Panc1 (cell line): ENCODE results near the gene CD3D. TPM values are rescaled to one million over a fixed set of nuclear protein-coding genes. Genes with fewer than 3 reads are reported as not detected.

Experiments
- ATAC-seq: fragments of 200-7000 bp; cut with Tn5 transposase; 2 replicates; pipeline ENCODE4 v1.9.1; 2020; ENCODE audit warnings: mild to moderate bottlenecking, moderate library complexity
- BruUV-seq: library from RNA; stranded (reverse); fragments of 400-500 nt; replicated peaks from 2 replicates; lab custom pipeline; 2021; lab: Mats Ljungman, UMichigan
- CTCF ChIA-PET: fragments of 300-600 bp; sonication (Branson Sonifier 250); formaldehyde crosslinking; loops from one replicate; lab custom pipeline; 2022; ENCODE audit warnings: antibody characterized with exemption; lab: Charles Lee
- POLR2A ChIA-PET: fragments of 300-600 bp; sonication (Branson Sonifier 250); formaldehyde crosslinking; loops from one replicate; lab custom pipeline; 2022; ENCODE audit warnings: antibody characterized with exemption; lab: Charles Lee
- DNase-seq: peaks from one replicate; pipeline ENCODE4 v3.0.0-alpha.2; 2010; ENCODE audit warnings: low read depth, low spot score
- H3K27ac ChIP-seq: 2 replicates; pipeline ENCODE4 v1.5.1; 2011; ENCODE audit warnings: mild to moderate bottlenecking, low read length, inconsistent platforms
- H3K27me3 ChIP-seq: fragments of 200-500 bp; sonication (Bioruptor generic); 2 replicates; pipeline ENCODE4 v1.6.0; 2014; ENCODE audit warnings: low read length, inconsistent platforms; ENCODE audit not compliant: control insufficient read depth, insufficient read depth
- H3K36me3 ChIP-seq: fragments of 200-500 bp; sonication (Bioruptor generic); 2 replicates; pipeline ENCODE4 v1.5.1; 2014; ENCODE audit warnings: inconsistent platforms, mild to moderate bottlenecking, low read length, moderate library complexity; ENCODE audit not compliant: control insufficient read depth, insufficient read depth
- H3K4me1 ChIP-seq: 2 replicates; pipeline ENCODE4 v1.5.1; 2011; ENCODE audit warnings: inconsistent platforms, mild to moderate bottlenecking, low read length, moderate library complexity; ENCODE audit not compliant: control insufficient read depth, insufficient read depth
- H3K4me3 ChIP-seq, 2 experiments: 2 replicates each; pipeline ENCODE4 v1.5.1; 2011 to 2012; ENCODE audit warnings: low read depth in 2 of 2, low read length in 2 of 2, mild to moderate bottlenecking in 2 of 2, inconsistent platforms in 1 of 2, moderate library complexity in 1 of 2
- H3K9me3 ChIP-seq: fragments of 200-500 bp; sonication (Bioruptor generic); 2 replicates; pipeline ENCODE4 v1.5.1; 2014; ENCODE audit warnings: low read depth, mild to moderate bottlenecking, inconsistent platforms, low read length, moderate library complexity; ENCODE audit not compliant: control insufficient read depth, insufficient read depth
- POLR2AphosphoS5 ChIP-seq: IDR thresholded peaks from 2 replicates; pipeline ENCODE4 v1.6.1; 2012; ENCODE audit warnings: mild to moderate bottlenecking, low read depth, low read length, moderate library complexity
- SIN3A ChIP-seq: IDR thresholded peaks from 2 replicates; pipeline ENCODE4 v1.6.1; 2012; ENCODE audit warnings: low read depth, mild to moderate bottlenecking, low read length, moderate library complexity, borderline replicate concordance; ENCODE audit not compliant: insufficient read depth
- TCF7L2 ChIP-seq: IDR thresholded peaks from 2 replicates; pipeline ENCODE4 v1.6.1; 2011; ENCODE audit warnings: mild to moderate bottlenecking, low read depth, low read length, inconsistent platforms
- in situ Hi-C: cut with HindIII; loops from 2 replicates; pipeline ENCODE4 v1.10.0; 2016; ENCODE audit warnings: low sequenced_read_pairs, low pct_unique_long_range_greater_than_20kb
- intact Hi-C: fragments of 100-400 bp; cut with micrococcal nuclease; formaldehyde crosslinking; loops from one replicate; pipeline ENCODE4 v1.10.0; 2022; ENCODE audit not compliant: unreplicated experiment
- total RNA-seq: library from RNA; stranded (reverse); gene quantifications from one replicate; pipeline ENCODE4 v1.2.1, GENCODE V29; 2021; ENCODE audit not compliant: unreplicated experiment
- TF ChIP-seq, protein P1 (sequence below): fragments of 450-650 bp; IDR thresholded peaks from 2 replicates; pipeline ENCODE4 v1.5.1; 2017; ENCODE audit warnings: mild to moderate bottlenecking
- TF ChIP-seq, protein P2 (sequence below), 2 experiments: IDR thresholded peaks; 2 replicates each; pipeline ENCODE4 v1.6.1; 2011 to 2012; ENCODE audit warnings: low read depth in 2 of 2, control low read depth in 1 of 2, low read length in 1 of 2, mild to moderate bottlenecking in 1 of 2, moderate library complexity in 1 of 2; ENCODE audit not compliant: insufficient read depth in 1 of 2

CD3D gene
- total RNA-seq, 1 experiment from 2014 or later, result 0.39 TPM

DNA sequence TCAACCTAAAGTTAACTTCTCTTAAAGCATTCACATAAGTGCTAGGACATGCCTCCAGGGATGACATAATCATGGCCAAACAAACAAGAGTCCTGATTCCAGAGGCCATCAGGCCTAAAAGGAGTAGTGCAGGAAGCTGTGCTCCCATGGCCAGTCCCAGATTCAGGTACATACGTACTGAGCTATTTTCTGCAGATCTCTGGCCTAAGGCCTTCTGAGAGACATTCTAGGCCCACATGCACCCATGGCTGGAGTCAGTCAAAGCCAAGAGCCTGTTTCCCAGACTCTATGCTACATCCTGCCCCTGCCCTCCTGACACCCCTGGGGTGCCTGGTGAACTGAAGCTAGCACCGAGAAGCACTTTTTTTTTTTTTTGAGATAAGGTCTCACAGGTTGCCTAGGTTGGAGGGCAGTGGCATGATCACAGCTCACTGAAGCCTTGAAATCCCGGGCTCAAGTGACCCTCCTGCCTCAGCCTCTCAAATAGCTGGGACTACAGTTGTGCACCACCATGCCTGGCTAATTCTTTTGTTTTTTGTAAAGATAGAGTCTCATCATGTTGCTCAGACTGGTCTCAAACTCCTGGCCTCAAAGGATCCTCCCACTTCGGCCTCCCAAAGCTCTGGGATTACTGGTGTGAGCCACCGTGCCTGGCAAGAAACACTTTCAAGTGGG, 553 bp downstream of the CD3D start:
- ATAC-seq (no peak), DNase-seq (no peak)
- in situ Hi-C loops (no loop called here), intact Hi-C loops (no loop called here)
- TF ChIP-seq, protein P1, sequence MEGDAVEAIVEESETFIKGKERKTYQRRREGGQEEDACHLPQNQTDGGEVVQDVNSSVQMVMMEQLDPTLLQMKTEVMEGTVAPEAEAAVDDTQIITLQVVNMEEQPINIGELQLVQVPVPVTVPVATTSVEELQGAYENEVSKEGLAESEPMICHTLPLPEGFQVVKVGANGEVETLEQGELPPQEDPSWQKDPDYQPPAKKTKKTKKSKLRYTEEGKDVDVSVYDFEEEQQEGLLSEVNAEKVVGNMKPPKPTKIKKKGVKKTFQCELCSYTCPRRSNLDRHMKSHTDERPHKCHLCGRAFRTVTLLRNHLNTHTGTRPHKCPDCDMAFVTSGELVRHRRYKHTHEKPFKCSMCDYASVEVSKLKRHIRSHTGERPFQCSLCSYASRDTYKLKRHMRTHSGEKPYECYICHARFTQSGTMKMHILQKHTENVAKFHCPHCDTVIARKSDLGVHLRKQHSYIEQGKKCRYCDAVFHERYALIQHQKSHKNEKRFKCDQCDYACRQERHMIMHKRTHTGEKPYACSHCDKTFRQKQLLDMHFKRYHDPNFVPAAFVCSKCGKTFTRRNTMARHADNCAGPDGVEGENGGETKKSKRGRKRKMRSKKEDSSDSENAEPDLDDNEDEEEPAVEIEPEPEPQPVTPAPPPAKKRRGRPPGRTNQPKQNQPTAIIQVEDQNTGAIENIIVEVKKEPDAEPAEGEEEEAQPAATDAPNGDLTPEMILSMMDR, result no peak
- H3K27me3 ChIP-seq, result peaks cover 6% of the 10 kb centered on the region
- no peaks in the 10 kb centered on the region for H3K4me1 ChIP-seq
- no peaks in the 10 kb centered on the region for H3K36me3 ChIP-seq
- H3K27ac ChIP-seq, result no peak overlapping the region
- no peaks in the 10 kb centered on the region for H3K9me3 ChIP-seq
- H3K4me3 ChIP-seq, result no peak overlapping the region
- ChIA-PET CTCF (no interaction called here), POLR2A (no interaction called here)
- BruUV-seq, result no TSS peak

DNA sequence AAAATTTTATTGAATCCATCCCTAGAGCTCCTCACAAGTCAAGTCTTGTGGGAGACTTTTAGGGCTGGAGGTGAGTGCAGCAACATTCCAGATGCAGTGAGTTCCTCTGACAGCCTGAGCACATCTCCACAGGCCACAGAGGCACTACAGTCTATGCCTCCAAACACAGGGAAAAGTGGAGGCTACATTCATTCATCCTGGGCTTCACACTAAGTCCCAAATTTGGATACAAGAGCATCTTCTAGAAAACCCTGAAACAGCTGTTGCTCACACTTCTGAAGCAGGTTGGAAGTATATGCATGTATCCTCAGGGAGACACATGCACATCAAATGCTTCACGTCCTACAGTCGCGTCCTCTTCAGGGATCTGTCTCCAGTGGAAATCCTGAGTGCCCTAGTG, 1.2 kb downstream of the CD3D start:
- no peaks in the 10 kb centered on the region for H3K4me1 ChIP-seq
- in situ Hi-C loops (no loop called here), intact Hi-C loops (no loop called here)
- BruUV-seq, result no TSS peak
- no peak overlapping the region for H3K27ac ChIP-seq
- H3K4me3 ChIP-seq, result no peak overlapping the region
- POLR2A ChIA-PET, result no interaction called here
- no peaks in the 10 kb centered on the region for H3K36me3 ChIP-seq
- H3K27me3 ChIP-seq, result peaks cover 3% of the 10 kb centered on the region; the same call in 1 of the 2 replicates
- ATAC-seq (no peak), DNase-seq (no peak)
- H3K9me3 ChIP-seq, result no peaks in the 10 kb centered on the region
- CTCF ChIA-PET, result no interaction called here
- no peak for TF ChIP-seq SIN3A
- TF ChIP-seq, protein P1, result no peak
- TF ChIP-seq, protein P2, sequence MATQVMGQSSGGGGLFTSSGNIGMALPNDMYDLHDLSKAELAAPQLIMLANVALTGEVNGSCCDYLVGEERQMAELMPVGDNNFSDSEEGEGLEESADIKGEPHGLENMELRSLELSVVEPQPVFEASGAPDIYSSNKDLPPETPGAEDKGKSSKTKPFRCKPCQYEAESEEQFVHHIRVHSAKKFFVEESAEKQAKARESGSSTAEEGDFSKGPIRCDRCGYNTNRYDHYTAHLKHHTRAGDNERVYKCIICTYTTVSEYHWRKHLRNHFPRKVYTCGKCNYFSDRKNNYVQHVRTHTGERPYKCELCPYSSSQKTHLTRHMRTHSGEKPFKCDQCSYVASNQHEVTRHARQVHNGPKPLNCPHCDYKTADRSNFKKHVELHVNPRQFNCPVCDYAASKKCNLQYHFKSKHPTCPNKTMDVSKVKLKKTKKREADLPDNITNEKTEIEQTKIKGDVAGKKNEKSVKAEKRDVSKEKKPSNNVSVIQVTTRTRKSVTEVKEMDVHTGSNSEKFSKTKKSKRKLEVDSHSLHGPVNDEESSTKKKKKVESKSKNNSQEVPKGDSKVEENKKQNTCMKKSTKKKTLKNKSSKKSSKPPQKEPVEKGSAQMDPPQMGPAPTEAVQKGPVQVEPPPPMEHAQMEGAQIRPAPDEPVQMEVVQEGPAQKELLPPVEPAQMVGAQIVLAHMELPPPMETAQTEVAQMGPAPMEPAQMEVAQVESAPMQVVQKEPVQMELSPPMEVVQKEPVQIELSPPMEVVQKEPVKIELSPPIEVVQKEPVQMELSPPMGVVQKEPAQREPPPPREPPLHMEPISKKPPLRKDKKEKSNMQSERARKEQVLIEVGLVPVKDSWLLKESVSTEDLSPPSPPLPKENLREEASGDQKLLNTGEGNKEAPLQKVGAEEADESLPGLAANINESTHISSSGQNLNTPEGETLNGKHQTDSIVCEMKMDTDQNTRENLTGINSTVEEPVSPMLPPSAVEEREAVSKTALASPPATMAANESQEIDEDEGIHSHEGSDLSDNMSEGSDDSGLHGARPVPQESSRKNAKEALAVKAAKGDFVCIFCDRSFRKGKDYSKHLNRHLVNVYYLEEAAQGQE (IDR thresholded peaks at IDR 0.05; ENCODE audit: insufficient read depth in 1 of 2, low read depth in 2 of 2, low read length in 1 of 2), result no peak
- no peak for TF ChIP-seq TCF7L2
- TF ChIP-seq POLR2AphosphoS5, result no peak
